Upper lobe of left lung (tissue), 4 donors: ENCODE measurements around the gene INKA1.

Source experiments
- EP300 ChIP-seq, 4 donors: sonication (generic); formaldehyde crosslinking; IDR thresholded peaks; one replicate each; pipeline ENCODE4 v1.5.1; 2017; ENCODE audit warnings: antibody characterized with exemption in 4 of 4, control low read depth in 2 of 4
- POLR2A ChIP-seq, 4 donors: fragments of 450-650 bp; IDR thresholded peaks; one replicate each; pipeline ENCODE4 v1.5.1; 2016 to 2017; ENCODE audit warnings: antibody characterized with exemption in 4 of 4, mild to moderate bottlenecking in 2 of 4
- POLR2AphosphoS5 ChIP-seq, 2 donors: sonication (generic); formaldehyde crosslinking; IDR thresholded peaks; one replicate each; pipeline ENCODE4 v1.5.1; 2017; ENCODE audit warnings: antibody characterized with exemption in 2 of 2
- TF ChIP-seq, protein P1 (sequence below), 6 experiments: fragments of 450-650 bp in 4 of 6; fragments of 200-600 bp in 2 of 6; sonication (generic) in 2 of 6; IDR thresholded peaks; one replicate each; pipeline ENCODE4 v1.5.1; 2016 to 2019; ENCODE audit warnings: antibody characterized with exemption in 6 of 6

DNA sequence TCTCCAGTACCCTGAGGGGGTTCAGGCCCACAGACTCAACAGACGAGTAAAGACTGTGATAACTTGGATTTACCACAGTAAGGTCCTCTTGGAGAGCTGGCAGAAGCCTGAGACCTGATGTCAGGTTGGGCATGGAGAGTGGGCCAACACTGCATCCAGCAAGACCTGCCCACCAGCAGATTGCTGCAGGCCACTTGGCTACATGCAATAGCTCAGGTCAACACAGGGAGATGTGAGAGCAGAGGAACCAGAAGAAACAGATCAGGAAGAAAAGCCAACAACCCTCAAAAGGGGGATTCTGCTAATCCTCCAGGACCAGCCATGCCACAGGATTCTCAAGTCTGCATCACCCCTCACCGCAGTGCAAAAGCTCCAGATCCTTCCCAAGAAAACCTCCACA is 15.0 kb upstream of the INKA1 start:
- no peak for TF ChIP-seq POLR2A (IDR thresholded peaks at IDR 0.05)
- TF ChIP-seq, protein P1, sequence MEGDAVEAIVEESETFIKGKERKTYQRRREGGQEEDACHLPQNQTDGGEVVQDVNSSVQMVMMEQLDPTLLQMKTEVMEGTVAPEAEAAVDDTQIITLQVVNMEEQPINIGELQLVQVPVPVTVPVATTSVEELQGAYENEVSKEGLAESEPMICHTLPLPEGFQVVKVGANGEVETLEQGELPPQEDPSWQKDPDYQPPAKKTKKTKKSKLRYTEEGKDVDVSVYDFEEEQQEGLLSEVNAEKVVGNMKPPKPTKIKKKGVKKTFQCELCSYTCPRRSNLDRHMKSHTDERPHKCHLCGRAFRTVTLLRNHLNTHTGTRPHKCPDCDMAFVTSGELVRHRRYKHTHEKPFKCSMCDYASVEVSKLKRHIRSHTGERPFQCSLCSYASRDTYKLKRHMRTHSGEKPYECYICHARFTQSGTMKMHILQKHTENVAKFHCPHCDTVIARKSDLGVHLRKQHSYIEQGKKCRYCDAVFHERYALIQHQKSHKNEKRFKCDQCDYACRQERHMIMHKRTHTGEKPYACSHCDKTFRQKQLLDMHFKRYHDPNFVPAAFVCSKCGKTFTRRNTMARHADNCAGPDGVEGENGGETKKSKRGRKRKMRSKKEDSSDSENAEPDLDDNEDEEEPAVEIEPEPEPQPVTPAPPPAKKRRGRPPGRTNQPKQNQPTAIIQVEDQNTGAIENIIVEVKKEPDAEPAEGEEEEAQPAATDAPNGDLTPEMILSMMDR (IDR thresholded peaks at IDR 0.05): no peak
- no peak for TF ChIP-seq POLR2AphosphoS5 (IDR thresholded peaks at IDR 0.05)
- no peak for TF ChIP-seq EP300 (IDR thresholded peaks at IDR 0.05)
